IMR-90 (cell line): ENCODE measurements around the gene MGAT4D. TPM values are rescaled to one million over a fixed set of nuclear protein-coding genes. Genes with fewer than 3 reads are reported as not detected.

Experiments used
- ATAC-seq: fragments of 200-7000 bp; cut with Tn5 transposase; 2 replicates; pipeline ENCODE4 v1.9.1; 2020; ENCODE audit warnings: low read depth, mild to moderate bottlenecking, moderate library complexity
- BruUV-seq: library from RNA; stranded (reverse); fragments of 400-500 nt; replicated peaks from 2 replicates; lab custom pipeline; 2021; lab: Mats Ljungman, UMichigan
- CTCF ChIA-PET: fragments of 300-600 bp; formaldehyde crosslinking; extraction: SDS; loops from one replicate; lab custom pipeline; 2021; ENCODE audit warnings: antibody characterized with exemption; lab: Yijun Ruan, JAX
- POLR2A ChIA-PET: fragments of 300-600 bp; sonication (Branson Sonifier 250); formaldehyde crosslinking; loops from one replicate; lab custom pipeline; 2022; ENCODE audit warnings: antibody characterized with exemption; ENCODE audit not compliant: unreplicated experiment; lab: Charles Lee
- DNase-seq: peaks from one replicate; pipeline ENCODE4 v3.0.0; 2013
- H2AFZ ChIP-seq: replicated peaks from 2 replicates; pipeline ENCODE3; 2013; ENCODE audit warnings: low read length, mild to moderate bottlenecking; ENCODE audit not compliant: poor library complexity
- H2AK5ac ChIP-seq: 2 replicates; pipeline ENCODE4 v1.6.1; 2013; ENCODE audit warnings: low read depth, low read length, inconsistent platforms
- H2AK9ac ChIP-seq: replicated peaks from 2 replicates; pipeline ENCODE3; 2013; ENCODE audit warnings: mild to moderate bottlenecking, low read depth, low read length, moderate library complexity; ENCODE audit not compliant: poor library complexity
- H2BK120ac ChIP-seq: 2 replicates; pipeline ENCODE4 v1.6.1; 2013; ENCODE audit warnings: low read depth, low read length, inconsistent platforms
- H2BK15ac ChIP-seq: 3 replicates; pipeline ENCODE4 v1.6.1; 2013; ENCODE audit warnings: low read depth, low read length, inconsistent platforms
- H2BK20ac ChIP-seq: 2 replicates; pipeline ENCODE4 v1.6.1; 2013; ENCODE audit warnings: low read depth, mild to moderate bottlenecking, inconsistent platforms, low read length, moderate library complexity
- H2BK5ac ChIP-seq: 2 replicates; pipeline ENCODE4 v1.6.1; 2013; ENCODE audit warnings: mild to moderate bottlenecking, low read depth, low read length, inconsistent platforms; ENCODE audit not compliant: poor library complexity, severe bottlenecking
- H3K14ac ChIP-seq: replicated peaks from 2 replicates; pipeline ENCODE4 v1.6.1; 2013; ENCODE audit warnings: low read depth, low read length, inconsistent platforms
- H3K18ac ChIP-seq: 2 replicates; pipeline ENCODE4 v1.6.1; 2013; ENCODE audit warnings: low read depth, low read length, control low read depth
- H3K23ac ChIP-seq: 2 replicates; pipeline ENCODE4 v1.6.1; 2013; ENCODE audit warnings: low read depth, low read length, inconsistent platforms
- H3K27ac ChIP-seq: 2 replicates; pipeline ENCODE4 v1.5.1; 2013; ENCODE audit warnings: mild to moderate bottlenecking, control low read depth, low read length; ENCODE audit not compliant: insufficient read depth
- H3K27me3 ChIP-seq: 2 replicates; pipeline ENCODE4 v1.6.1; 2013; ENCODE audit warnings: low read length; ENCODE audit not compliant: control insufficient read depth, insufficient read depth
- H3K36me3 ChIP-seq: 2 replicates; pipeline ENCODE4 v1.6.1; 2013; ENCODE audit warnings: low read length, mixed read lengths; ENCODE audit not compliant: control insufficient read depth, insufficient read depth
- H3K4ac ChIP-seq: 2 replicates; pipeline ENCODE4 v1.6.1; 2013; ENCODE audit warnings: low read depth, low read length, inconsistent platforms
- H3K4me1 ChIP-seq: 2 replicates; pipeline ENCODE4 v1.6.1; 2013; ENCODE audit warnings: low read length, mixed read lengths; ENCODE audit not compliant: control insufficient read depth, insufficient read depth
- H3K4me2 ChIP-seq: 2 replicates; pipeline ENCODE4 v1.6.1; 2013; ENCODE audit warnings: low read depth, mild to moderate bottlenecking, control low read depth, low read length, moderate library complexity
- H3K4me3 ChIP-seq: 2 replicates; pipeline ENCODE4 v1.5.1; 2013; ENCODE audit warnings: low read depth, mild to moderate bottlenecking, control low read depth, low read length, moderate library complexity; ENCODE audit not compliant: insufficient read depth
- H3K56ac ChIP-seq: 2 replicates; pipeline ENCODE4 v1.6.1; 2013; ENCODE audit warnings: low read length, inconsistent platforms; ENCODE audit not compliant: insufficient read depth; ENCODE audit errors: extremely low read depth
- H3K79me1 ChIP-seq, 2 experiments: 2 replicates each; pipeline ENCODE4 v1.6.1; 2013; ENCODE audit warnings: low read length in 2 of 2, inconsistent platforms in 1 of 2, low read depth in 1 of 2
- H3K9ac ChIP-seq: 2 replicates; pipeline ENCODE4 v1.6.1; 2013; ENCODE audit warnings: low read depth, low read length, control low read depth
- H3K9me1 ChIP-seq: 2 replicates; pipeline ENCODE4 v1.6.1; 2013; ENCODE audit warnings: low read length, inconsistent platforms; ENCODE audit not compliant: insufficient read depth
- H3K9me3 ChIP-seq: 2 replicates; pipeline ENCODE4 v1.6.1; 2013; ENCODE audit warnings: low read length; ENCODE audit not compliant: control insufficient read depth, insufficient read depth
- H4K20me1 ChIP-seq: 2 replicates; pipeline ENCODE4 v1.6.1; 2013; ENCODE audit warnings: low read length, inconsistent platforms; ENCODE audit not compliant: insufficient read depth
- H4K5ac ChIP-seq: 2 replicates; pipeline ENCODE4 v1.6.1; 2013; ENCODE audit warnings: mild to moderate bottlenecking, low read depth, low read length, control low read depth
- H4K8ac ChIP-seq, 2 experiments: 2 replicates each; pipeline ENCODE4 v1.6.1; 2013; ENCODE audit warnings: low read depth in 2 of 2, low read length in 2 of 2, control low read depth in 1 of 2, inconsistent platforms in 1 of 2
- H4K91ac ChIP-seq: 2 replicates; pipeline ENCODE4 v1.6.1; 2013; ENCODE audit warnings: low read depth, low read length, inconsistent platforms; ENCODE audit not compliant: insufficient read depth
- MAFK ChIP-seq: IDR thresholded peaks from 2 replicates; pipeline ENCODE4 v1.6.1; 2012; ENCODE audit warnings: low read depth, low read length, improper control_type of control experiment
- WGBS, 2 experiments: methylation state at CpG; one replicate each; pipeline versions ENCODE4 v1.1.5 to v1.1.7; 2013; ENCODE audit warnings: missing lambda C conversion rate in 2 of 2; ENCODE audit not compliant: insufficient read length in 1 of 2; ENCODE audit errors: extremely low coverage in 2 of 2; 5-methylcytosine and 5-hydroxymethylcytosine counted together
- dilution Hi-C: fragments of 300-500 bp; cut with HindIII; formaldehyde crosslinking; loops from one replicate; pipeline ENCODE4 v1.14.3; 2018; ENCODE audit warnings: low sequenced_read_pairs; ENCODE audit not compliant: unreplicated experiment
- in situ Hi-C: fragments of 300-500 bp; cut with MboI; formaldehyde crosslinking; loops from 3 replicates; pipeline ENCODE4 v1.14.3; 2019; ENCODE audit warnings: low sequenced_read_pairs, inconsistent platforms, mixed read lengths
- intact Hi-C: fragments of 100-400 bp; cut with micrococcal nuclease; formaldehyde crosslinking; loops from 2 replicates; pipeline ENCODE4 v1.10.0; 2022
- polyA plus RNA-seq, 3 experiments: library from polyadenylated mRNA; depleted of rRNA; stranded (reverse); fragments of >200 nt; gene quantifications; 2 replicates each; pipeline ENCODE4 v1.2.3, GENCODE V29; 2012; ENCODE audit warnings: low replicate concordance in 1 of 3
- total RNA-seq: library from RNA; depleted of rRNA; stranded (reverse); fragments of >200 nt; gene quantifications from 2 replicates; pipeline ENCODE4 v1.2.3, GENCODE V29; 2012
- TF ChIP-seq, protein P1 (sequence below): fragments of 150-350 bp; IDR thresholded peaks from 2 replicates; pipeline ENCODE4 v1.6.1; 2017; ENCODE audit warnings: mild to moderate bottlenecking, antibody characterized with exemption, low read length, low read depth

MGAT4D gene
- total and polyA plus RNA-seq, 2 of the 4 experiments (the other 2 are of a cell fraction) = not detected

- POLR2A ChIA-PET = no interaction called here
- H4K91ac ChIP-seq = no peak overlapping the region
These were observed 98.0 kb downstream of the MGAT4D start for GRCh38 chr4:140400111-140400510.

More at GRCh38 chr4:140400111-140400510, 98.0 kb downstream of the MGAT4D start:
- H3K4me3 ChIP-seq = no peak overlapping the region
- peak; percentile 78 for TF ChIP-seq MAFK
- TF ChIP-seq, protein P1, sequence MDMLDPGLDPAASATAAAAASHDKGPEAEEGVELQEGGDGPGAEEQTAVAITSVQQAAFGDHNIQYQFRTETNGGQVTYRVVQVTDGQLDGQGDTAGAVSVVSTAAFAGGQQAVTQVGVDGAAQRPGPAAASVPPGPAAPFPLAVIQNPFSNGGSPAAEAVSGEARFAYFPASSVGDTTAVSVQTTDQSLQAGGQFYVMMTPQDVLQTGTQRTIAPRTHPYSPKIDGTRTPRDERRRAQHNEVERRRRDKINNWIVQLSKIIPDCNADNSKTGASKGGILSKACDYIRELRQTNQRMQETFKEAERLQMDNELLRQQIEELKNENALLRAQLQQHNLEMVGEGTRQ = no peak
- H2BK120ac ChIP-seq = no peak overlapping the region
- H4K5ac ChIP-seq = no peak overlapping the region
- no TSS peak for BruUV-seq
- no peaks in the 10 kb centered on the region for H3K36me3 ChIP-seq
- ATAC-seq = no peak
- H2AK5ac ChIP-seq = no peak overlapping the region
- no peak overlapping the region for H3K9ac ChIP-seq
- no peaks in the 10 kb centered on the region for H3K9me1 ChIP-seq
- no peak overlapping the region for H3K23ac ChIP-seq
- H2AK9ac ChIP-seq = no peak overlapping the region
- no peak overlapping the region for H2BK15ac ChIP-seq
- H3K4ac ChIP-seq = no peak overlapping the region
- H3K27ac ChIP-seq = no peak overlapping the region
- no peak overlapping the region for H2AFZ ChIP-seq
- no peak overlapping the region for H2BK20ac ChIP-seq
- no peak overlapping the region for H3K4me2 ChIP-seq
- no CpG with 5 or more reads among the region's 2 CpGs for WGBS, 2 experiments
- H3K27me3 ChIP-seq = no peaks in the 10 kb centered on the region; the same call in 1 of the 2 replicates
- no peak overlapping the region for H2BK5ac ChIP-seq
- H4K20me1 ChIP-seq = no peaks in the 10 kb centered on the region
- H4K8ac ChIP-seq = no peak overlapping the region
- CTCF ChIA-PET = interaction anchor here (0.8 kb wide), 1 partner anchor 12 kb away, joined by 3 read pairs; no protein-coding TSS in a partner anchor
- no peaks in the 10 kb centered on the region for H3K9me3 ChIP-seq
- H3K4me1 ChIP-seq = no peaks in the 10 kb centered on the region
- in situ Hi-C loops (no loop called here), intact Hi-C loops (no loop called here), dilution Hi-C loops (no loop called here)
- no peak overlapping the region for H3K14ac ChIP-seq
- H3K56ac ChIP-seq = no peak overlapping the region
- no peak for DNase-seq
- no peaks in the 10 kb centered on the region for H3K79me1 ChIP-seq
- no peak overlapping the region for H3K18ac ChIP-seq
